Astrocyte (in vitro differentiated cells and primary cell): Measurements from ENCODE around the gene PRTG. TPM values are rescaled to one million over a fixed set of nuclear protein-coding genes. Genes with fewer than 3 reads are reported as not detected.

Experiments
- DNase-seq: peaks from one replicate; pipeline ENCODE4 v3.0.0-alpha.2; 2010; ENCODE audit warnings: low read depth
- FAIRE-seq: peaks from 2 replicates; lab custom pipeline; 2011; peaks lifted over from hg19 to GRCh38; lab: Jason Lieb, UNC
- H2AFZ ChIP-seq: 2 replicates; pipeline ENCODE4 v1.6.0; 2012; ENCODE audit warnings: low read depth, low read length, inconsistent platforms
- H3K27ac ChIP-seq: 2 replicates; pipeline ENCODE4 v1.5.1; 2011; ENCODE audit warnings: low read depth, low read length, inconsistent platforms
- H3K27me3 ChIP-seq: 2 replicates; pipeline ENCODE4 v1.6.0; 2011; ENCODE audit warnings: low read length, inconsistent platforms; ENCODE audit not compliant: insufficient read depth
- H3K36me3 ChIP-seq: 2 replicates; pipeline ENCODE4 v1.5.1; 2011; ENCODE audit warnings: low read length, inconsistent platforms; ENCODE audit not compliant: insufficient read depth
- H3K4me1 ChIP-seq: 2 replicates; pipeline ENCODE4 v1.5.1; 2011; ENCODE audit warnings: low read length, inconsistent platforms; ENCODE audit not compliant: insufficient read depth
- H3K4me2 ChIP-seq: 2 replicates; pipeline ENCODE4 v1.6.0; 2012; ENCODE audit warnings: low read length, inconsistent platforms
- H3K4me3 ChIP-seq: 2 replicates; pipeline ENCODE4 v1.5.1; 2011; ENCODE audit warnings: low read depth, mild to moderate bottlenecking, low read length, inconsistent platforms; ENCODE audit not compliant: insufficient read depth
- H3K79me2 ChIP-seq: 2 replicates; pipeline ENCODE4 v1.6.0; 2012; ENCODE audit warnings: mild to moderate bottlenecking, low read length, inconsistent platforms; ENCODE audit not compliant: insufficient read depth
- H3K9ac ChIP-seq: 2 replicates; pipeline ENCODE4 v1.6.0; 2012; ENCODE audit warnings: mild to moderate bottlenecking, low read length, inconsistent platforms
- H3K9me3 ChIP-seq: 2 replicates; pipeline ENCODE4 v1.5.1; 2012; ENCODE audit warnings: low read depth, mild to moderate bottlenecking, low read length, inconsistent platforms; ENCODE audit not compliant: insufficient read depth
- H4K20me1 ChIP-seq: 2 replicates; pipeline ENCODE4 v1.6.0; 2012; ENCODE audit warnings: low read length, inconsistent platforms; ENCODE audit not compliant: insufficient read depth
- H3K27ac Mint-ChIP-seq: one replicate; pipeline ENCODE4 v1.8.0; 2021; ENCODE audit warnings: mild to moderate bottlenecking, mixed read lengths; ENCODE audit not compliant: unreplicated experiment
- H3K27me3 Mint-ChIP-seq: one replicate; pipeline ENCODE4 v1.8.0; 2021; ENCODE audit warnings: low read depth, mixed read lengths; ENCODE audit not compliant: unreplicated experiment
- H3K36me3 Mint-ChIP-seq: one replicate; pipeline ENCODE4 v1.8.0; 2021; ENCODE audit warnings: low read depth, mixed read lengths; ENCODE audit not compliant: unreplicated experiment
- H3K4me1 Mint-ChIP-seq: one replicate; pipeline ENCODE4 v1.8.0; 2021; ENCODE audit warnings: low read depth, mixed read lengths; ENCODE audit not compliant: unreplicated experiment
- H3K4me3 Mint-ChIP-seq: one replicate; pipeline ENCODE4 v1.8.0; 2021; ENCODE audit warnings: mild to moderate bottlenecking, moderate library complexity, mixed read lengths; ENCODE audit not compliant: unreplicated experiment
- H3K9me3 Mint-ChIP-seq: one replicate; pipeline ENCODE4 v1.8.0; 2021; ENCODE audit warnings: mild to moderate bottlenecking, mixed read lengths; ENCODE audit not compliant: unreplicated experiment
- EZH2 ChIP-seq: IDR thresholded peaks from 2 replicates; pipeline ENCODE4 v1.6.1; 2012; ENCODE audit warnings: mild to moderate bottlenecking, low read length, inconsistent platforms; ENCODE audit not compliant: insufficient read depth
- total RNA-seq: library from RNA; stranded (reverse); gene quantifications from 2 replicates; pipeline ENCODE4 v1.2.1, GENCODE V29; 2021
- TF ChIP-seq, protein P1 (sequence below): IDR thresholded peaks from 2 replicates; pipeline ENCODE4 v1.5.1; 2011; ENCODE audit warnings: low read depth, mild to moderate bottlenecking, inconsistent platforms, low read length, moderate library complexity; ENCODE audit not compliant: insufficient read depth

Gene PRTG
- total RNA-seq, 1 donor from 2014 or later = 39.4 TPM

- peaks cover 5% of the 10 kb centered on the region for H3K4me1 Mint-ChIP-seq
These were observed 55.2 kb downstream of the PRTG start for GRCh38 chr15:55687792-55688191.

DNA sequence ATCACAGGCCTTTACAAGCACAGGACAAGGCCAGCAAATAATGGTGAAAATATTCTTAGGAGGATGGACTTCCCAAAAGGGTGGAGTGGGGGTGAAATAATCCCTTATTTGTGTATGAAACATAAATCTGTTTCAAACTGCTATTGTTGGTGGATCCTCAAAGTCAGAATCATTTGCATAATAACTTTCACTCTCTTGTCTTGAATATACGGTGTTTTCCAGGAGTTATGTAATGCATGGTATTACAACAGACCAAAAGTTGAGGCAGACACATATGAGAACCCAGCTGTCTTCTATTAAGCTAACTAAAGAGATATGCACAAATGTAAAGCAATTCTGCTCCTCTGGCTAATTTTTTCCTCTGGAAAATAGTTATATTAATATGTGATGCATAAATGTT lies 57.7 kb downstream of the PRTG start:
- H2AFZ ChIP-seq = no peak overlapping the region
- Mint-ChIP-seq H3K9me3 (no peaks in the 10 kb centered on the region), H3K27me3 (no peaks in the 10 kb centered on the region), H3K4me1 (peaks cover 5% of the 10 kb centered on the region), H3K36me3 (no peaks in the 10 kb centered on the region), H3K27ac (no peak overlapping the region), H3K4me3 (no peak overlapping the region)
- no peaks in the 10 kb centered on the region for H3K9me3 ChIP-seq
- no peaks in the 10 kb centered on the region for H4K20me1 ChIP-seq
- no peak overlapping the region for H3K4me2 ChIP-seq
- DNase-seq (no peak), FAIRE-seq (no peak)
- no peak for TF ChIP-seq EZH2
- TF ChIP-seq, protein P1, sequence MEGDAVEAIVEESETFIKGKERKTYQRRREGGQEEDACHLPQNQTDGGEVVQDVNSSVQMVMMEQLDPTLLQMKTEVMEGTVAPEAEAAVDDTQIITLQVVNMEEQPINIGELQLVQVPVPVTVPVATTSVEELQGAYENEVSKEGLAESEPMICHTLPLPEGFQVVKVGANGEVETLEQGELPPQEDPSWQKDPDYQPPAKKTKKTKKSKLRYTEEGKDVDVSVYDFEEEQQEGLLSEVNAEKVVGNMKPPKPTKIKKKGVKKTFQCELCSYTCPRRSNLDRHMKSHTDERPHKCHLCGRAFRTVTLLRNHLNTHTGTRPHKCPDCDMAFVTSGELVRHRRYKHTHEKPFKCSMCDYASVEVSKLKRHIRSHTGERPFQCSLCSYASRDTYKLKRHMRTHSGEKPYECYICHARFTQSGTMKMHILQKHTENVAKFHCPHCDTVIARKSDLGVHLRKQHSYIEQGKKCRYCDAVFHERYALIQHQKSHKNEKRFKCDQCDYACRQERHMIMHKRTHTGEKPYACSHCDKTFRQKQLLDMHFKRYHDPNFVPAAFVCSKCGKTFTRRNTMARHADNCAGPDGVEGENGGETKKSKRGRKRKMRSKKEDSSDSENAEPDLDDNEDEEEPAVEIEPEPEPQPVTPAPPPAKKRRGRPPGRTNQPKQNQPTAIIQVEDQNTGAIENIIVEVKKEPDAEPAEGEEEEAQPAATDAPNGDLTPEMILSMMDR = no peak
- no peaks in the 10 kb centered on the region for H3K4me1 ChIP-seq
- H3K4me3 ChIP-seq = no peak overlapping the region
- no peaks in the 10 kb centered on the region for H3K36me3 ChIP-seq
- H3K79me2 ChIP-seq = no peaks in the 10 kb centered on the region
- no peaks in the 10 kb centered on the region for H3K27me3 ChIP-seq
- no peak overlapping the region for H3K27ac ChIP-seq
- H3K9ac ChIP-seq = no peak overlapping the region

More at GRCh38 chr15:55687792-55688191, 55.2 kb downstream of the PRTG start:
- FAIRE-seq (no peak), DNase-seq (no peak)
- H3K9me3 ChIP-seq = no peaks in the 10 kb centered on the region
- no peak overlapping the region for H3K4me3 ChIP-seq
- no peaks in the 10 kb centered on the region for H4K20me1 ChIP-seq
- H3K27ac ChIP-seq = no peak overlapping the region
- H3K36me3 ChIP-seq = no peaks in the 10 kb centered on the region
- Mint-ChIP-seq H3K4me3 (no peak overlapping the region), H3K36me3 (no peaks in the 10 kb centered on the region), H3K27me3 (no peaks in the 10 kb centered on the region), H3K9me3 (no peaks in the 10 kb centered on the region), H3K27ac (no peak overlapping the region)
- no peaks in the 10 kb centered on the region for H3K27me3 ChIP-seq
- H3K4me2 ChIP-seq = no peak overlapping the region
- no peak overlapping the region for H3K9ac ChIP-seq
- H3K4me1 ChIP-seq = no peaks in the 10 kb centered on the region
- no peak overlapping the region for H2AFZ ChIP-seq
- TF ChIP-seq EZH2 = no peak
- no peaks in the 10 kb centered on the region for H3K79me2 ChIP-seq

DNA sequence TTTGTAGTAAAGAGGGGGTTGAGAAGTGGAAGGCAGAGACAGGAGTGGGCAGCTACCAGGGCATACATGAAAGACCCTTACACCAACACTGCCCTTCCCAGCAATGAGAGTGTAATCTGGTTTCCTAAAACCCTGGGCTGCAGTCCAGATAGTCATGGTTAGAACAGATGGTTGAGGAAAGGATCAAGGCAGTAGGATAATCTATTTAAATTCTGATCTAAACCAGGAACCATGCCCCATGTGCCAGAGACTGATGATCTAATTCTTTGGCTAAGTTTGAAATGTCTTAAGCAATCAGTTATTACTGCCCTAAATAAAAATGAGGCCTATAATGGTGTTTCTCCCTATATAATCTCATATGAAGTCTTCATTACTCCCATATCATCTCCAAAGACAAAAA lies 59.6 kb downstream of the PRTG start:
- Histone ChIP-seq H3K36me3 (no peaks in the 10 kb centered on the region), H3K27me3 (no peaks in the 10 kb centered on the region), H3K4me2 (no peak overlapping the region), H2AFZ (no peak overlapping the region), H3K4me1 (no peaks in the 10 kb centered on the region), H3K9ac (no peak overlapping the region), H4K20me1 (no peaks in the 10 kb centered on the region), H3K4me3 (no peak overlapping the region), H3K79me2 (no peaks in the 10 kb centered on the region), H3K9me3 (no peaks in the 10 kb centered on the region), H3K27ac (no peak overlapping the region)
- TF ChIP-seq, protein P1 = no peak
- TF ChIP-seq EZH2 = no peak
- H3K36me3 Mint-ChIP-seq = no peaks in the 10 kb centered on the region
- no peak overlapping the region for H3K27ac Mint-ChIP-seq
- H3K4me1 Mint-ChIP-seq = peaks cover 3% of the 10 kb centered on the region
- FAIRE-seq = no peak
- H3K27me3 Mint-ChIP-seq = no peaks in the 10 kb centered on the region
- no peak overlapping the region for H3K4me3 Mint-ChIP-seq
- peak; percentile 57 for DNase-seq
- no peaks in the 10 kb centered on the region for H3K9me3 Mint-ChIP-seq
